ENCODE data around the gene OTOF.

- TF ChIP-seq POLR2A (IDR thresholded peaks at IDR 0.05) (no peak), CTCF (IDR thresholded peaks at IDR 0.05) (no peak)
Measured at GRCh38 chr2:26492749-26493515, 15.0 kb upstream of the OTOF start.

Data from uterus (tissue), 2 donors.